ENCODE data around the gene ETFDH. TPM values are rescaled to one million over a fixed set of nuclear protein-coding genes. Genes with fewer than 3 reads are reported as not detected.

The ETFDH gene
- total RNA-seq, 1 donor from 2014 or later, result 19.2 TPM

- no peak for DNase-seq
Observed at GRCh38 chr4:158756588-158756987, 84.5 kb downstream of the ETFDH start.

GRCh38 chr4:158758142-158758541 is 86.0 kb downstream of the ETFDH start:
- no peak for DNase-seq

- no peak for DNase-seq
Observed at GRCh38 chr4:158758703-158759102, 86.6 kb downstream of the ETFDH start.

Other genes with a start within 250 kb of the ETFDH start
- gene RXFP1, start 150.4 kb upstream of the ETFDH start, total RNA-seq, result not detected in 2 replicates
- 7.7 and 13.6 TPM in 2 replicates for gene C4orf46, start 409 bp upstream of the ETFDH start, total RNA-seq
- 26.4 and 35.1 TPM in 2 replicates for gene PPID, start 51.1 kb downstream of the ETFDH start, total RNA-seq
- gene FNIP2, start 96.7 kb downstream of the ETFDH start, total RNA-seq, result 59.6 and 62.3 TPM in 2 replicates

Data from dermis blood vessel endothelial cell (primary cell).